GM19324 (cell line): ENCODE measurements around the gene SINHCAF.

ENCODE experiments used
- ATAC-seq: cut with Tn5 transposase; IDR thresholded peaks from one replicate; pipeline ENCODE4 v1.9.1; 2021; ENCODE audit warnings: mild to moderate bottlenecking, moderate library complexity; ENCODE audit not compliant: unreplicated experiment, low FRiP score

The SINHCAF gene

DNA sequence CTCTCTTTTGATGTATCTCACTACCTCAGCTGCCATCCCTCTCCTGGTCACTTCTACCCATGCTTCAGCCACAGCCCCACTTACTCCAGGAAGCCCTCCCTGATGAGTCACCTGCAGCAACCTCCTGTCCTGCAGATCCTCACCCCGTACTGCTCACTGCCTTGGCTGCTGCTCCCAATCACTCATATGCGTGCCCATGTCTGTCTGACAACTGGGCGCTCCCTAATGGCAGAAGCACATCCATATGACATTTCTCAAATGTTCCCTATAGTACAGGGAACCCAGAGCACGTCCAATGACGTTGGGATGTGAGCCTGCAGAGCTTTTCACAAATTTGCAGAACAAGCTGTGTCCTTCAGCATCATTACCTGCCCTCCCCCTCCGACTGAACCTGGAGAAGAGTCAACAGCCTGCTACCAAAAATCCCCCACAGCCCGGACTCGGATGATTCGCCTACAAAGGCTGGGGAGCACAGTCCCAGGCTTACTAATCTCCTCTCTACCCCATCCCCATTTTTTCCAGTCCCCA is 90.0 kb downstream of the SINHCAF start:
- no peak for ATAC-seq

DNA sequence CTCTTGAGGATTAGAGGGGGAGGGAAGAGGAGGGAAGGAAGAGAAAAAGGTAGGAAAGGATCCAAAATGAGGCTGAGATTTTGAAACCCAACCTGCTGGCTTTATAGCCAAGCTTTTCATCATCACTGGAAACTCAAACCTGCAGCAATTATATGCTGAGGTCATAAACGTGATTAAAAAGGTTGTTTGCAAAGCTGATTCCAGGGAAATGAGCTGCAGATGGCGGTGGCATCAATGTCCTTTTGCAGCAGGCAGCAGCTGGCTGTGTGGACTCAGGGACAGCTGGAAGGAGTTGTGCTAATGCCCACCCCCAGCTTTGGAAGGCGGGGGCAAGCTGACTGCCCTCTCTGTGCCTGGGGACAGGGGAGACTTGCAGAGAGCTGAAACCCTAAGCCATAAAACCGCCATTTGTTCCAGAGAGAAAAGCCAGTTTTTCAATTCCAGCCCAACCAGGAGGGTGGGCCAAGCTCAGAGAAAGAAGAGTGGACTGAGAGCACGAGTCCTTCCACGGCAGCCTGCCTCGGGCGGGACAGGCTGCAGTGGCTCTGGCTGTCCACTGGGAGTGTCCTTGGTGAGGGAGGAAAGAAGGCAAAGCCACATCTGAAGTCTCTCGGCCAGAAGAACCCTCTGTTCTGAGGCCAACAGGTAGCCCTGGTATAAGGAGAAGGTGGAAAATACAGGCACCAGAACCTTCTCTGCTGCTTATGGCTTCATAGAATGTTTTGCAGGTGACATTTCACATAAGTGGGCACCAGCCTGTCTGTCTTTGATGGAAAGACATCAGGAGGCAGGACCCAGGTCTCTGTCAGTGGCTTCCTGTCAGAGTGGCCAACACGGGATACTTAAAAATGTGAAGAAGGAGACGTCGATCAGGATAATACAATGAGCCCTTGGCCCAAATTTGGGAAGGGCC is 90.7 kb downstream of the SINHCAF start:
- no peak for ATAC-seq

DNA sequence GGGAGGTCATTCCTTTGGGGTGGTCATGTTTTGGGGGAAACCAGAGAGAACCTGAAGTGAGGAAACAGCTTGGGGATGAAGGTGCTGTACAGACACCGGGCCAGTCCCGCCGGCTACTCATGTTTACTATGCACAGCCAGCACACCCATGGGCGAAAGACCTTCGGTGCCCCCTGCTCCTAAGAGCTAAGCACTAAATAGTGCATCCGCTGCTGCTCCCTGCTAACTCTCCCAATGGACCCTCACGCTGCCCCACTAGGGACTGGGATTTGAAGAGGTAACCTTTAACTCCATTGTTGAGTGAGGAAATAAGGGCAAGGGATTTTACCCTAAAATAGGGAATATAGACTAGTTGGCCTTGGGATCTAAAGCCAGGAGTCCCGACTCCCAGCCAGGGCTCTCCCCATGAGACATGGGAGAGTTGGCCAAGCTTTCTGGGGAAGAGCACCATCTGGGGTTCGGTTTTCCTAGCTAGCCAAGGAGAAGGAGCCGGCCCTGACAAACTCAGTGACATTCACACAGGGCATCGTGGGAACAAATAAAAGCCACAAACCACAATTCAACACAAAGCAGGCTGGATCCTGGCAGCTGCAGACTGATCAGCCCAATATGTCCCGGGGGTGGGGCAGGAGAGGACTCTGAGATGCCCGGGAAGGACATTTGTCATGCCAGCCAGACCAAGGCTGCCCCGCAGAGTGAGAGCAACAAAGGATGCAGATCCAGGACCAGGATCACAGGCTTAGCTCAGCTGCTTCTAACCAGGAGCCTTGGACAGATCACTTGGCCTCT is 91.7 kb downstream of the SINHCAF start:
- ATAC-seq, result no peak

DNA sequence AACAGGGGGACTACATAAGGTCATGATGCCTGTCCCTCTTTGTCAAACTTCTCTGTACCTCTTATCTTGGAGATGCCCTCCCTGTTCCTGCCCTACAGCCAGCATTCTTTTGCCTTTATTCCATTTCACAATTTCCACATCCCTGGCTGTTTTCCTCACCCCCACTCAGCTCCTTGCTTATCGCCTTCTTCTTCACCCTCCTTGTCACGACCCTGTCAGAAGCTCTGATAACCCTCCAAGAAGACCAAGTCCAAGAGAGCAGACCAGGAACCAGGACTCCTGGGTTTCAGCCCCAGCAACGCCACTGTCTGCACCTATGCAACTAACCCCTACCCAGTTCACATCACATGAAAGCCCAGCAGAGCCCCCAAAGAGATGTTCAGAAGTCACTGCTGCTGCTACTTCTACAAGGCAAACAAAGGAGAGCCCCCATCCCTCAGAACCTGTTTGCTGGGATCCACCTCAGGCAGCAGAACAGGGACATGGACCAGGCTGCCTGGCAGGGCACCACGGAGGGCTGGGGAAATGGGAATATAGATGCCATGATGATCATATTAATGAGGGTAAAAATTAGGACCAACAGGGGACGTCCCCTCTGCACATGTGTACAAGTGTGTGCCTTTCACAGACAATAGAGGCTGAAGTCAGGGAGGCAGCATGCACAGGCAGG is 92.8 kb downstream of the SINHCAF start:
- ATAC-seq, result no peak

DNA sequence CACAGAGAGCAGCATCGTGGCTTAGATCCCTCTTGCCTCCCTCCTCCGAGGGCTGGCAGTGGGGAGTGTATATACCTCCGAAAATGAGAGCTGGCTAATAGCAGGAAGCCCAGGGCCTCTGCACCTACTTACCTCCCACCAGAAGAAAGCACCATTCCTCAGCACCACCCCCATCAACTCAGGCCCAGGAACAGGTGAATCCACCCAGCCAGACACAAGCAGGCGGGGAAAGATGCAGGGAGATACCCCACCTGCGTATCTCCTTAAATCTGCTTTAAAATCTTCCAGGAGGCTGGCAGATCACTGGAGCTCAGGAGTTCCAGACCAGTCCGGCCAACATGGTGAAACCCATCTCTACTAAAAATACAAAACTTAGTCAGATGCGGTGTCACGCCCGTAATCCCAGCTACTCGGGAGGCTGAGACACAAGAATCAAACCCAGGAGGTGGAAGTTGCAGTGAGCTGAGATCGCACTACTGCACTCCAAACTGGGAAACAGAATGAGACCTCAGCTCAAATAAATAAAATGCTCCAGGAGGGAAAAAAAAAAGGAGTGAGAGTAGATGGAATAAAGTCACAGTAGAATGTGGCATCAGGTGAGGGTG is 93.5 kb downstream of the SINHCAF start:
- no peak for ATAC-seq

DNA sequence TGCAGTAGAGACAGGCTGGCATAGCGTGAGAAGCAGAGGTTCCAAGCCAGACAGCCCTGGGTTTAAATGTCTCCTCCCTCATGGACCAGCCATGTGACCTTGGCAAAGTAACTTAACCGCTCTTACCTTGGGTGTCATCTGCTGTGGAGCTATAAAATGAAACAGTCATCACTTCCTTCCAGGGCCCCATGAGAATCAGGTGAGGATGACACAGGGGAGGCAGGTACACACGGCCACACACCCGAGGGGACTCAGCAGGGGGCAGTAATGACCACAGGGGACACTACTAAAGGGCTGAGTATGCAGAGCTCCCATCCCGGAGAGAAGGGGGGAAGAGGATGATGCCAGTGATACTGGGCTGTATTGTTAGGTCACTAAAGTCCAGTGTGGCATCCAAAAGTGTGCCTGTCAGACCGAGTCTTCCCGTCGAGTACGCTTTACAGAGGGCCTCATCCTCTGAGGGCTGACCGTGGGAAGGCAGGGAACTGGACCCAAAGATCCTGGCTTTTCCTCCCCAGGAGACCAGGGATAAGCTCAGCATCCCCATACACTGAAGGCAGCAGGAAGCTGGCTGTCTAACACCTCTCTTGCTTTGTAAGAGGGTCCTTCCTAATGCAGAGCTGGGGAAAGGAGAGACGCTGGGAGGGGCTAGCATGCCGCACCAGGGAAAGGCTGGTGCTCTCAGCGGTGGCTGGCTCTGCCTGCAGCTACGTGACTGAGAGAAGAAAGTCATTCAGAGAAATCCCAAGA is 94.2 kb downstream of the SINHCAF start:
- ATAC-seq, result no peak
